Stimulated activated memory B cell treated with anti-CD40 and anti-IgM and Interleukin-4, amounts not matched to agents 10 μg/mL and 1 μg/mL and 100 μg/mL, for 72 hours (primary cell): ENCODE results near the gene AGBL4.
"Not testable (repeated sequence)": the region's sequence is repeated elsewhere in the genome, so short reads cannot be mapped to it uniquely, and the experiment has no call there.

Experiments
- ATAC-seq: fragments of 150-1000 bp; cut with Tn5 transposase; 2 replicates; pipeline ENCODE4 v1.10.0; 2021
- H3K27ac Mint-ChIP-seq: one replicate; pipeline ENCODE4 v1.8.0; 2022; ENCODE audit warnings: mild to moderate bottlenecking, mixed read lengths
- H3K27me3 Mint-ChIP-seq: one replicate; pipeline ENCODE4 v1.8.0; 2022; ENCODE audit warnings: mixed read lengths
- H3K36me3 Mint-ChIP-seq: one replicate; pipeline ENCODE4 v1.8.0; 2022; ENCODE audit warnings: mixed read lengths
- H3K4me1 Mint-ChIP-seq: one replicate; pipeline ENCODE4 v1.8.0; 2022; ENCODE audit warnings: mixed read lengths
- H3K4me3 Mint-ChIP-seq: one replicate; pipeline ENCODE4 v1.8.0; 2022; ENCODE audit warnings: mild to moderate bottlenecking, moderate library complexity, mixed read lengths
- H3K9me3 Mint-ChIP-seq: one replicate; pipeline ENCODE4 v1.8.0; 2022; ENCODE audit warnings: mixed read lengths

AGBL4 gene

GRCh38 chr1:49824261-49824660 lies 199.5 kb downstream of the AGBL4 start:
- H3K36me3 Mint-ChIP-seq, result no peaks in the 10 kb centered on the region
- no peak overlapping the region for H3K4me3 Mint-ChIP-seq
- no peak for ATAC-seq
- H3K27me3 Mint-ChIP-seq, result no peaks in the 10 kb centered on the region
- peaks cover 9% of the 10 kb centered on the region for H3K9me3 Mint-ChIP-seq
- H3K27ac Mint-ChIP-seq, result no peak overlapping the region
- no peaks in the 10 kb centered on the region for H3K4me1 Mint-ChIP-seq

DNA sequence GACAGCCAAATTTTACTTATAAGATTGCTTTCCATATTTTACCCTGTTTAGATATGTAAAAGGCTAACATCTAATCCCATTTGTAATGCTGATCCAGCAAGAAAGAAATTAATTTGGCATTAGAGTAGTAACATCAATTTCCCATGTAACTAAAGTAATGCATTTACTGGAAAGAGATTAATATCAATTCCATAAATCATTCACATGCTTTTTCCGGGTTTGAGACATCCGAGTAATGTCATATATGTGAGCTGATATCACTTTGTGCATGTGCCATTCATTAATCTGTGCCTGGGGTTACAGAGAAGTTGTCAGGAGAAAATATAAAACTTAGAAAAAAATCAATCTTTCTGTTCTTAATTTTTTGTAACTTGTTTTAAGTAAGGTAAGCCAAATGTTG lies 206.1 kb downstream of the AGBL4 start:
- no peak for ATAC-seq
- H3K36me3 Mint-ChIP-seq, result no peaks in the 10 kb centered on the region
- H3K4me3 Mint-ChIP-seq, result no peak overlapping the region
- H3K9me3 Mint-ChIP-seq, result peaks cover under 1% of the 10 kb centered on the region
- H3K4me1 Mint-ChIP-seq, result no peaks in the 10 kb centered on the region
- H3K27me3 Mint-ChIP-seq, result no peaks in the 10 kb centered on the region
- H3K27ac Mint-ChIP-seq, result no peak overlapping the region

- H3K36me3 Mint-ChIP-seq, H3K9me3 Mint-ChIP-seq, H3K4me3 Mint-ChIP-seq, H3K27ac Mint-ChIP-seq, H3K27me3 Mint-ChIP-seq, H3K4me1 Mint-ChIP-seq, ATAC-seq: not testable (repeated sequence)
Observed at GRCh38 chr1:49787013-49787412, 236.7 kb downstream of the AGBL4 start.

GRCh38 chr1:49765034-49765433 lies 258.7 kb downstream of the AGBL4 start:
- peaks cover 21% of the 10 kb centered on the region for H3K9me3 Mint-ChIP-seq

DNA sequence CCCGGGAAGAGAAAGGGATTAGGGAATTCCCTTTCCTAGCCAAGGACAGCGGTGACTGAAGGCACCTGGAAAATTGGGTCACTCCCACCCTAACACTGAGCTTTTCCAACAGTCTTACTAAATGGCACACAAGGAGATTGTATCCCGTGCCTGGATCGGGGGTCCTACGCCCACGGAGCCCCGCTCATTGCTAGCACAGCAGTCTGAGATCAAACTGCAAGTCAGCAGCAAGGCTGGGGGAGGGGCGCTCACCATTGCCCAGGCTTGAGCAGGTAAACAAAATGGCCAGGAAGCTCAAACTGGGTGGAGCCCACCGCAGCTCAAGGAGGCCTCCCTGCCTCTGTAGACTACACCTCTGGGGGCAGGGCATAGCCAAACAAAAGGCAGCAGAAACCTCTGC lies 285.6 kb downstream of the AGBL4 start:
- H3K36me3 Mint-ChIP-seq, ATAC-seq, H3K4me3 Mint-ChIP-seq, H3K27ac Mint-ChIP-seq, H3K27me3 Mint-ChIP-seq, H3K4me1 Mint-ChIP-seq: not testable (repeated sequence)
- peaks cover 19% of the 10 kb centered on the region for H3K9me3 Mint-ChIP-seq

More at GRCh38 chr1:49765034-49765433, 258.7 kb downstream of the AGBL4 start:
- H3K27ac Mint-ChIP-seq, result no peak overlapping the region
- H3K4me1 Mint-ChIP-seq, result no peaks in the 10 kb centered on the region
- no peaks in the 10 kb centered on the region for H3K36me3 Mint-ChIP-seq
- ATAC-seq, result no peak
- H3K4me3 Mint-ChIP-seq, result no peak overlapping the region
- H3K27me3 Mint-ChIP-seq, result no peaks in the 10 kb centered on the region

DNA sequence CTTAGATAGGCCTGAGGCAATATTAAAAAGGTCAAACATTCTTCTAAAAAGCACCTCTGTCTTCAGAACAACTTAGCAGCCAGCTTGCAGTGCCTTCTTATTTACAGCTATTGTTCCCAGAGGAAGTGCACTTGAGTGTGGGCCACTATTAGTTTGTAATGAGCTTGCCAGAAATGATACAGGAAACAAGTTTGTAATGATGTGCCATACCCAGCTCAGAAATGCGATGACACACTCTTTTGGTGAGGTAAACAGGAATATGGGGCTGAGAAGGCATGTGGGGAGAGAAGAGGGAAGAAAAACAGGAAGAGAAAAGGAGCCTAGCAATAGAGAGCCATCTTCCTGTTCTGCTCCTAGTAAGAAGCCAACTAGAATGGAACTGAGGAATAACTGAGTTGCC lies 295.4 kb downstream of the AGBL4 start:
- Mint-ChIP-seq H3K27me3 (peaks cover 19% of the 10 kb centered on the region), H3K4me3 (no peak overlapping the region), H3K4me1 (no peaks in the 10 kb centered on the region), H3K36me3 (no peaks in the 10 kb centered on the region), H3K27ac (no peak overlapping the region), H3K9me3 (peaks cover 5% of the 10 kb centered on the region)
- no peak for ATAC-seq

GRCh38 chr1:49723662-49724061 lies 300.1 kb downstream of the AGBL4 start:
- ATAC-seq, result no peak
- H3K4me1 Mint-ChIP-seq, result no peaks in the 10 kb centered on the region
- no peaks in the 10 kb centered on the region for H3K36me3 Mint-ChIP-seq
- peaks cover 19% of the 10 kb centered on the region for H3K27me3 Mint-ChIP-seq
- H3K9me3 Mint-ChIP-seq, result no peaks in the 10 kb centered on the region
- no peak overlapping the region for H3K4me3 Mint-ChIP-seq
- no peak overlapping the region for H3K27ac Mint-ChIP-seq

GRCh38 chr1:49694251-49694827 lies 329.4 kb downstream of the AGBL4 start:
- H3K9me3 Mint-ChIP-seq, result peaks cover 7% of the 10 kb centered on the region
- no peaks in the 10 kb centered on the region for H3K36me3 Mint-ChIP-seq
- no peaks in the 10 kb centered on the region for H3K4me1 Mint-ChIP-seq
- no peak overlapping the region for H3K4me3 Mint-ChIP-seq
- no peaks in the 10 kb centered on the region for H3K27me3 Mint-ChIP-seq
- no peak for ATAC-seq
- H3K27ac Mint-ChIP-seq, result no peak overlapping the region

GRCh38 chr1:49686107-49686506 lies 337.6 kb downstream of the AGBL4 start:
- no peak overlapping the region for H3K27ac Mint-ChIP-seq
- H3K36me3 Mint-ChIP-seq, result no peaks in the 10 kb centered on the region
- ATAC-seq, result no peak
- no peak overlapping the region for H3K4me3 Mint-ChIP-seq
- no peaks in the 10 kb centered on the region for H3K27me3 Mint-ChIP-seq
- H3K4me1 Mint-ChIP-seq, result no peaks in the 10 kb centered on the region
- H3K9me3 Mint-ChIP-seq, result peaks cover 12% of the 10 kb centered on the region

- H3K36me3 Mint-ChIP-seq, result no peaks in the 10 kb centered on the region
- no peaks in the 10 kb centered on the region for H3K4me1 Mint-ChIP-seq
- no peak overlapping the region for H3K27ac Mint-ChIP-seq
- no peak for ATAC-seq
- no peaks in the 10 kb centered on the region for H3K27me3 Mint-ChIP-seq
- no peak overlapping the region for H3K4me3 Mint-ChIP-seq
- peaks cover 8% of the 10 kb centered on the region for H3K9me3 Mint-ChIP-seq
Observed at GRCh38 chr1:49677706-49678105, 346.0 kb downstream of the AGBL4 start.

DNA sequence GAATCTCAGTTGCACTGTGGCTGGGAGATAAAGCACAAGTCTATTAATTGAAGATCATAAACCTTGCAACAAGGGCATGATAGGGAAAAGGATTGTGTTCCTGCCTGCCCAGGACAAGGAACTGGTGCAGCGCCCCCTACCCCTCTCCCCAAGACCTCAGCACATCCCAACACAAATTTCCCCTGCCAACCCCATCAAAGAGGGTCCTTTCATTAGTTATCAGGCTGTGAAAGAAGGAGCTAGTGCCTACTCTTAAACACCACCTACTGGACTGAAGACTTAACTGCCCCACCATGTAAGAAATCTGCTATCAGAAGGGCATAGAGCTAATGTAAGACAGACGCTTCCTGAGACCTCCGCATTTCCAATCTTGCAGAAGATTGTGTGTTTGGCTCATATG lies 372.6 kb downstream of the AGBL4 start:
- Mint-ChIP-seq H3K27me3 (no peaks in the 10 kb centered on the region), H3K9me3 (peaks cover 5% of the 10 kb centered on the region), H3K36me3 (no peaks in the 10 kb centered on the region), H3K4me3 (no peak overlapping the region), H3K27ac (no peak overlapping the region), H3K4me1 (no peaks in the 10 kb centered on the region)
- no peak for ATAC-seq

GRCh38 chr1:49630156-49630555 lies 393.6 kb downstream of the AGBL4 start:
- H3K9me3 Mint-ChIP-seq, result no peaks in the 10 kb centered on the region
- no peak overlapping the region for H3K27ac Mint-ChIP-seq
- no peaks in the 10 kb centered on the region for H3K27me3 Mint-ChIP-seq
- no peak overlapping the region for H3K4me3 Mint-ChIP-seq
- H3K4me1 Mint-ChIP-seq, result no peaks in the 10 kb centered on the region
- ATAC-seq, result no peak
- H3K36me3 Mint-ChIP-seq, result no peaks in the 10 kb centered on the region

DNA sequence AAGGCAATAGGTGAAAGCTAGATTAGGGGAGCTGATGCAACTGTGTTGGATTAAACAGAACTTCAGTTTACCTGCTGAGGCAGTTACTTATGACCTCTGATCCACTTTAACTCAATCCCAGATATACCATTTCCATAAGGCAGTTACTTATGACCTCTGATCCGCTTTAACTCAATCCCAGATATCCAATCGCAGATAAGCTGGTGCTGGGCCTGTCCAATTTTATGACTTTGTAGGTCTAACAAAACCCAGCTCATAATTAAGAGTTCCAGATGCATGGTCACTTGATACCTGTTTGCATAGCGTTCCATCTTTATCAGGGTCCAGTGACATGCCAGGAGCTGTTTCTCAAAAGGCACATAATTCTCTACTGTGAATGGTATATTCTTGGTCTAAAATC lies 396.0 kb downstream of the AGBL4 start:
- no peak for ATAC-seq
- Mint-ChIP-seq H3K4me1 (no peaks in the 10 kb centered on the region), H3K4me3 (no peak overlapping the region), H3K27me3 (no peaks in the 10 kb centered on the region), H3K9me3 (no peaks in the 10 kb centered on the region), H3K27ac (no peak overlapping the region), H3K36me3 (no peaks in the 10 kb centered on the region)

DNA sequence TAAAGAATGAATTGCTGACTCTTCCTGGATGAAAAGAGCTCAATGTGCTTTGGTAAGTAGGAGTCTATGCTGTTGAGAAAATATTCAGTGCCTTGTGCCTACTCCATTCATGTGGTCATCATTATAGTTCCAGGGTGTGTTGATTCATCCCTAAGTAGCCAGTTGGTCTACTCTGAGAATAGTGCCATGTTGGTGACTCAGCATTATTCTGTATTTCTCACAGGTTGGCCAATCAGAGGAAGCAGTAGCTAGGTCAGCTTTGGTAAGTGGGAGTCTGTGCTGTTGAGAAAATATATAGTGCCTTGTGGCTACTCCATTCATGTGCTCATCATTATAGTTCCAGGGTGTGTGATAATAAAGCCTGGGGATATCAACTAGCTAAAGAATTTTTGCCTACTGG lies 397.3 kb downstream of the AGBL4 start:
- Mint-ChIP-seq H3K27ac (no peak overlapping the region), H3K4me1 (no peaks in the 10 kb centered on the region), H3K27me3 (no peaks in the 10 kb centered on the region), H3K36me3 (no peaks in the 10 kb centered on the region), H3K9me3 (no peaks in the 10 kb centered on the region), H3K4me3 (no peak overlapping the region)
- no peak for ATAC-seq

- H3K36me3 Mint-ChIP-seq, result no peaks in the 10 kb centered on the region
- no peaks in the 10 kb centered on the region for H3K4me1 Mint-ChIP-seq
- peaks cover 9% of the 10 kb centered on the region for H3K9me3 Mint-ChIP-seq
- ATAC-seq, result no peak
- no peak overlapping the region for H3K27ac Mint-ChIP-seq
- no peaks in the 10 kb centered on the region for H3K27me3 Mint-ChIP-seq
- H3K4me3 Mint-ChIP-seq, result no peak overlapping the region
Observed at GRCh38 chr1:49622877-49623276, 400.9 kb downstream of the AGBL4 start.

GRCh38 chr1:49606082-49606481 lies 417.7 kb downstream of the AGBL4 start:
- H3K27ac Mint-ChIP-seq, result no peak overlapping the region
- peaks cover 5% of the 10 kb centered on the region for H3K9me3 Mint-ChIP-seq
- no peaks in the 10 kb centered on the region for H3K27me3 Mint-ChIP-seq
- no peak overlapping the region for H3K4me3 Mint-ChIP-seq
- H3K4me1 Mint-ChIP-seq, result no peaks in the 10 kb centered on the region
- ATAC-seq, result no peak
- H3K36me3 Mint-ChIP-seq, result no peaks in the 10 kb centered on the region

GRCh38 chr1:49597436-49597835 lies 426.3 kb downstream of the AGBL4 start:
- ATAC-seq, result no peak
- Mint-ChIP-seq H3K36me3 (no peaks in the 10 kb centered on the region), H3K4me1 (no peaks in the 10 kb centered on the region), H3K4me3 (no peak overlapping the region), H3K27me3 (peaks cover 8% of the 10 kb centered on the region), H3K27ac (no peak overlapping the region), H3K9me3 (peaks cover 13% of the 10 kb centered on the region)
